ENCODE results near the gene ZNFX1. TPM values are rescaled to one million over a fixed set of nuclear protein-coding genes. Genes with fewer than 3 reads are reported as not detected.

ZNFX1 gene
- total and polyA plus RNA-seq, 2 donors from 2014 or later: 8.0 to 44.0 TPM

DNA sequence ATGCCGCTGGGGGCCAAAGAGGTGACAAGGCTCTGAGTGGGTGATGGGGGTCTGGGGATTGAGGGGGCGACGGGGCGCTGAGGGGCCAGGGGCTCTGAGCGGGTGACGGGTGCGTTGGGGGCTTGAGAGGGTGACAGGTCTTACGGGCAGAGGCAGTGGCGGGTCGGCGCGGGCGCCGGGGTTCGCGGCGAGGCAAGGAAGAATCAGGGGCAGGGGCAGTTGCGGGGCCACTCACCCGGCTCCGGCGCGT lies 146 bp downstream of the ZNFX1 start:
- peaks cover 4 to 18% (median 14%) of the 10 kb centered on the region in 3 donors for H3K9me3 ChIP-seq (ENCODE audit: control insufficient read depth in 2 of 3, insufficient read depth in 1 of 3, low read length in 3 of 3)
- H3K4me3 ChIP-seq (ENCODE audit: low read length in 3 of 3): peak overlapping the region; percentile 76 to 100 (median 84)
- TF ChIP-seq, protein P1, sequence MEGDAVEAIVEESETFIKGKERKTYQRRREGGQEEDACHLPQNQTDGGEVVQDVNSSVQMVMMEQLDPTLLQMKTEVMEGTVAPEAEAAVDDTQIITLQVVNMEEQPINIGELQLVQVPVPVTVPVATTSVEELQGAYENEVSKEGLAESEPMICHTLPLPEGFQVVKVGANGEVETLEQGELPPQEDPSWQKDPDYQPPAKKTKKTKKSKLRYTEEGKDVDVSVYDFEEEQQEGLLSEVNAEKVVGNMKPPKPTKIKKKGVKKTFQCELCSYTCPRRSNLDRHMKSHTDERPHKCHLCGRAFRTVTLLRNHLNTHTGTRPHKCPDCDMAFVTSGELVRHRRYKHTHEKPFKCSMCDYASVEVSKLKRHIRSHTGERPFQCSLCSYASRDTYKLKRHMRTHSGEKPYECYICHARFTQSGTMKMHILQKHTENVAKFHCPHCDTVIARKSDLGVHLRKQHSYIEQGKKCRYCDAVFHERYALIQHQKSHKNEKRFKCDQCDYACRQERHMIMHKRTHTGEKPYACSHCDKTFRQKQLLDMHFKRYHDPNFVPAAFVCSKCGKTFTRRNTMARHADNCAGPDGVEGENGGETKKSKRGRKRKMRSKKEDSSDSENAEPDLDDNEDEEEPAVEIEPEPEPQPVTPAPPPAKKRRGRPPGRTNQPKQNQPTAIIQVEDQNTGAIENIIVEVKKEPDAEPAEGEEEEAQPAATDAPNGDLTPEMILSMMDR (IDR thresholded peaks at IDR 0.05; ENCODE audit: borderline replicate concordance, extremely low read depth, insufficient read depth): no peak
- H3K27me3 ChIP-seq (ENCODE audit: control insufficient read depth, insufficient read depth, low read length): no peaks in the 10 kb centered on the region
- intact Hi-C loops (cut with DNase I): no loop called here
- H3K27ac ChIP-seq (ENCODE audit: low read depth in 2 of 2, low read length in 2 of 2): peak overlapping the region; percentile 97 to 98
- FAIRE-seq: no peak
- H3K4me1 ChIP-seq (ENCODE audit: control insufficient read depth in 2 of 3, insufficient read depth in 2 of 3, low read depth in 1 of 3, low read length in 3 of 3): peaks cover 0 to 24% (median 15%) of the 10 kb centered on the region in 3 donors
- peaks cover 30 to 38% (median 30%) of the 10 kb centered on the region in 3 donors for H3K36me3 ChIP-seq (ENCODE audit: control insufficient read depth in 2 of 3, insufficient read depth in 3 of 3, low read length in 3 of 3)
- H3K9ac ChIP-seq (ENCODE audit: low read length in 3 of 3): peak overlapping the region in 2 of 3 donors; percentile 82 to 84
- no peak for DNase-seq

DNA sequence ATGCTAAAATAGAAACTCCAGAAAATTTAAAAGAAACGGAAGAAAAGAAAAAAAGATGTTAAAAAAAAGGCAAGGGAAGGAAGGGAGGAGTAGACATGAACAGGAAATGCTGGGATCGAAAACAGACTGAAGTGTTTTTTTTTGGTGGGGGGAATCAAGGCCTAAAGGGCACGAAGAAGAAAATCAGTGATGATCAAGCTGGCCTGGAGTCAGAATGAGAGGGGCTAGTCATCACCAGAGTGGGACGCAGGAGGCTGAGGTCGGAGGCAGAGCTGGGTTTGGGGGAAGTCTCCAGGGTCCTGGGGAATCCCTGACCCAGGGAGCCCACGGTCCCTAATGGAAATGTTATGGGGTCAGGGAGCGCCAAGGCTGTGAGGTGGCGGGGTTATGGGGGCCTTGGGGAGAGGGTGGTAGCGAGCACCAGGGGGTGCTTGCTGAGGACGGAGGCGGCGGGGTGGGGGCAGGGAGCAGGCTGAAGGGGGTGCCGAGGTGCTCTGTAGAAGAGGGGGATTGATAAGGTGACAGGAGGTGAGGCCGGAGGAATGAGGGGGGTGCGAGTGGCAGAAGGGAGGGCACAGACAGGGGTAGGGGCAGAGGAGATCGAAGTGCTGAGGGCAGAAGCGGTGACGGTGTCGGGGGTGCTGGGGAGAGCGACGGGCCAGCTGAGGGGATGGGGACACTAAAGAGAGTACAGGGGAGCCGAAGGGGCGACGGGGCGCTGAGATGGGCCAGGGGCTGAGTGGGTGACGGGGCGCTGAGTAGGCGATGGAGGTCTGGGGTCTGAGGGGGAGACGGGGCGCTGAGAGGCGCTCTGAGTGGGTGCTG lies 684 bp downstream of the ZNFX1 start:
- no peaks in the 10 kb centered on the region for H3K27me3 ChIP-seq (ENCODE audit: control insufficient read depth, insufficient read depth, low read length)
- H3K9me3 ChIP-seq (ENCODE audit: control insufficient read depth in 2 of 3, insufficient read depth in 1 of 3, low read length in 3 of 3): peaks cover 4 to 14% (median 10%) of the 10 kb centered on the region in 3 donors
- H3K4me1 ChIP-seq (ENCODE audit: control insufficient read depth in 2 of 3, insufficient read depth in 2 of 3, low read depth in 1 of 3, low read length in 3 of 3): peaks cover 0 to 24% (median 11%) of the 10 kb centered on the region in 3 donors
- H3K9ac ChIP-seq (ENCODE audit: low read length in 3 of 3): peak overlapping the region; percentile 59 to 84 (median 82)
- TF ChIP-seq, protein P1 (IDR thresholded peaks at IDR 0.05; ENCODE audit: borderline replicate concordance, extremely low read depth, insufficient read depth): no peak
- no peak for FAIRE-seq
- peak in 3 of 5 donors; percentile 21 to 86 (median 79) for DNase-seq
- H3K4me3 ChIP-seq (ENCODE audit: low read length in 3 of 3): peak overlapping the region; percentile 76 to 100 (median 84)
- intact Hi-C loops (cut with DNase I): no loop called here
- peak overlapping the region; percentile 97 to 98 for H3K27ac ChIP-seq (ENCODE audit: low read depth in 2 of 2, low read length in 2 of 2)
- H3K36me3 ChIP-seq (ENCODE audit: control insufficient read depth in 2 of 3, insufficient read depth in 3 of 3, low read length in 3 of 3): peaks cover 25 to 32% (median 29%) of the 10 kb centered on the region in 3 donors

DNA sequence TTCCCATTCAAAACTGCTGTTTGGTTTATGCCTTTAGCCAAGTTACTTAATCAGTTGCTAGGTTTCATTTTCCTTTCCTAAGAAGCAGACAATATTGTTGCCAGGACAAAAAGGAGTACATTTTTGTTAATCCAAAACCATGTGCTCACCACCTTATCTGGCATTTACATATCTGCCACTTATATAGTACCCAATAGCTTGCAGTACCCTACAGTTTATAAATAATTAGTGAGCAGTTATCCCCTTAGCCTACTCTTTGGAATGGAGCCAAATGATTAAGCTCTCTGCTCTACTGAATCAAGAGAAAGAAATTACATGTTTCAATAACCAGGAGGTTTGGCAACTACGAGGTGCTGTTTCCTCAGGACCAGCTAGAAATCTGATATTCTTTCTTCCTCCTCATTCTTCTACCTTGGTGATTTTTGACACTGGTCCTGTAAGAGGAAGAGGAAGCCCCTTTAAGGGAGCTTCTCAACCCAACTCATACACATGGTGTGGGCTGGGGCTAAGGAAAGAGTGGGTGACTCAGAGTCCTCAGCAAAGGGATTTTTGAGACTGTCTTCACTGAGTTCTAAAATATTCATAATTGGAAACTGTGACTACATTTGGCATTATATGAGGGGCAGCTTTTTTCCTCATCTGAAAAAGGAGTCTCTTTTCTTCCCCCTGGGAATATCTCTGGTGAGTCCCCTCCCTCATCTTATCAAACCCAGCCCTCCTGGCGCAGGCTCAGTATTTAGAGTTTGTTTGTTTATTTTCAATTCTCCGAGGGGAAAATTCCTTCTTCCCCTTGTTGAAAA lies 1.5 kb downstream of the ZNFX1 start:
- H3K9ac ChIP-seq (ENCODE audit: low read length in 3 of 3): peak overlapping the region in 2 of 3 donors; percentile 32 to 82
- intact Hi-C loops (cut with DNase I): no loop called here
- FAIRE-seq (no peak), DNase-seq (peak in 2 of 5 donors; percentile 48 to 78)
- H3K4me1 ChIP-seq (ENCODE audit: control insufficient read depth in 2 of 3, insufficient read depth in 2 of 3, low read depth in 1 of 3, low read length in 3 of 3): peaks cover 0 to 24% (median 13%) of the 10 kb centered on the region in 3 donors
- TF ChIP-seq, protein P1 (IDR thresholded peaks at IDR 0.05; ENCODE audit: borderline replicate concordance, extremely low read depth, insufficient read depth): no peak
- peaks cover 4 to 10% (median 9%) of the 10 kb centered on the region in 3 donors for H3K9me3 ChIP-seq (ENCODE audit: control insufficient read depth in 2 of 3, insufficient read depth in 1 of 3, low read length in 3 of 3)
- H3K4me3 ChIP-seq (ENCODE audit: low read length in 3 of 3): peak overlapping the region; percentile 18 to 100 (median 84)
- H3K27ac ChIP-seq (ENCODE audit: low read depth in 2 of 2, low read length in 2 of 2): peak overlapping the region; percentile 97 to 98
- peaks cover 19 to 25% (median 24%) of the 10 kb centered on the region in 3 donors for H3K36me3 ChIP-seq (ENCODE audit: control insufficient read depth in 2 of 3, insufficient read depth in 3 of 3, low read length in 3 of 3)
- no peaks in the 10 kb centered on the region for H3K27me3 ChIP-seq (ENCODE audit: control insufficient read depth, insufficient read depth, low read length)
